T-helper 2 cell treated with Interferon-gamma antibody and Interleukin-4, amounts not matched to agents 100 ng/mL and 5 ng/mL, for 36 hours (primary cell): ENCODE data around the gene IL36B. TPM values are rescaled to one million over a fixed set of nuclear protein-coding genes. Genes with fewer than 3 reads are reported as not detected.

Source experiments
- intact Hi-C: fragments of 100-400 bp; cut with micrococcal nuclease; formaldehyde crosslinking; loops from one replicate; pipeline ENCODE4 v1.15.1; 2023
- total RNA-seq: library from RNA; stranded (reverse); gene quantifications from 2 replicates; pipeline ENCODE4 v1.2.3, GENCODE V29; 2022

The IL36B gene
- total RNA-seq, 1 donor from 2014 or later, result not detected

DNA sequence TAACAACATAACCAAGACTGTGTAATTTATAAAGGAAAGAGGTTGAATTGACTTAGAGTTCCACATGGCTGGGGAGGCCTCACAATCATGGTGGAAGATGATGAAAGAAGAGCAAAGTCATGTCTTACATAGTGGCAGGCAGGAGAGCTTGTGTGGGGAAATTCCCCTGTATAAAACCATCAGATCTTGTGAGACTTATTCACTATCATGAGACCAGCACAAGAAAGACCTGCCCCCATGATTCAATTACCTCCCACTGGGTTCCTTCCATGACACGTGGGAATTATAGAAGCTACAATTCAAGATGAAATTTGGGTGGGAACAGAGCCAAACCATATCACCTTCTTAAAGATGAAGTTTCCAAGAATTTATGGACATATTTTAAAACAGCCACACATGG is 3.9 kb upstream of the IL36B start:
- intact Hi-C loops, result no loop called here

DNA sequence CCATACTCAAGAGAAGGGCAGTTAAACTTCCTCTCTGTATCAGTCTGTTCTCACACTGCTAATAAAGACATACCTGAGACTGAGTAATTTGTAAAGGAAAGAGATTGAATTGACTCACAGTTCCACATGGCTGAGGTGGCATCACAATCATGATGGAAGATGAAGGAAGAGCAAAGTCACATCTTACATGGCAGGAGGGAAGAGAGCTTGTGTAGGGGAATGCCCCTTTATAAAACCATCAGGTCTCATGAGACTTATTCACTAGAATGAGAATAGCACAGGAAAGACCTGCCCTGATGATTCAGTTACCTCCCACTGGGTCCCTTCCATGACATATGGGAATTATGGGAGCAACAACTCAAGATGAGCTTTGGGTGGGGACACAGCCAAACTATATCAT is 1.4 kb upstream of the IL36B start:
- intact Hi-C loops, result no loop called here

DNA sequence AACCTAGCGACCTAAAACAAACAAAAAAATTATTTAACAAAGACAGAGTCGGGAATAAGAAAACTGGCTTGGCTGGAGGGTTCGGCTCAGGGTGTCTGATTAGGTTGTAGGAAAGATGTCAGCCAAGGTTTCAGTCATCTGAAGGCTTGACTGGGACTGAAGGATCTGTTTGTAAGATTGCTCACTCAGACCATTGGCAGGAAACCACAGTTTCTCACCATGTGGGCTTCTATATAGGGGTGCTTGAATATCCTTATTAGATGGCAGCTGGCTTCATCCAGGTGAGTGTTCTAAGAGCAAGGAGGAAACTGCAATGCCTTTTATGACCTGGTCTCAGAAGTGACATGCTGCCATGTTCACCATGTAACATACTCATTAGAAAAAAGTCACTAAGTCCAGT is 999 bp upstream of the IL36B start:
- intact Hi-C loops, result no loop called here

DNA sequence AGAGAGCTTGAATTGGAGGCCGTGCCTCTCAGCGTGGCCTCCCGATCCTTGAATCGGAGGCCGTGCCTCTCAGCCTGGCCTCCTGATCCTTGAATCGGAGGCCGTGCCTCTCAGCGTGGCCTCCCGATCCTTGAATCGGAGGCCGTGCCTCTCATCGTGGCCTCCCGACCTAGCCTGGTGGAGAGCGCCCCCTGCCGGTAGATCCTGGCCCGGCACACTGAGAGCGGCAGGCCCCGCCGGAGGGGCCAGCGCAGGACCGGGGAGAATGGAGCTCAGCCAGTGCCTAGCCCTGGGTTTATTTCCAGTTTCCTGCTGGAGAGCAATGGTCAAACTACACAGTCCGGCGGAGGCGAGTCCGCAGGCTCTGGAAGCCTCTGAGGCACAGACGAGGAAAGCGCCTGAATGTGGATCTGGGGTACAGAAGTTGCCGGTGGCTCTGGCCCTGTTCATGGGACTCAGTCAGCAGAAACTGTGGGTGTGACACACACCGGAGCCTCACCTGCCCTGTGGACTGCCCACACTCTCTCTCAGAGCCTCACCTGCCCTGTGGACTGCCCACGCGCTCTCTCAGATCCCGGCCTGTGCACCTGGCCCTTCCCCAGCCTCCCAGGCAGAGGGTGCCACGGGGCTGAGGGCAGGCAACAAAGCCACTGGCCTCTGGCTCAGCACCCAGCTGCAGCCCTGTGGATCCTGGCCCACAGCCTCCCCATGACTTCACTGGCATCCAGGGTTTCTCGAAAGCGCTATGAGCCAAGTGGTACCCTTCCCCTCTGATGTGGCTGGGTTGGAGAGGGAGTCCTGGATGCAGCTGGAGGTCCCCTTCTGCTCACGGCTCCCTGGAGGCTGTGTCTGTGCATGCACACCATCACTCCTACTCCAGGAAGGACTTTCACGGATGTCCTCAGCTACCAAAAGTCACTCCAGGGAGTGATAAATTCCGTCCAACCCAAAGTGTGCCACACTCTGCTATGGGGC is 1.5 kb downstream of the IL36B start:
- intact Hi-C loops, result no loop called here

DNA sequence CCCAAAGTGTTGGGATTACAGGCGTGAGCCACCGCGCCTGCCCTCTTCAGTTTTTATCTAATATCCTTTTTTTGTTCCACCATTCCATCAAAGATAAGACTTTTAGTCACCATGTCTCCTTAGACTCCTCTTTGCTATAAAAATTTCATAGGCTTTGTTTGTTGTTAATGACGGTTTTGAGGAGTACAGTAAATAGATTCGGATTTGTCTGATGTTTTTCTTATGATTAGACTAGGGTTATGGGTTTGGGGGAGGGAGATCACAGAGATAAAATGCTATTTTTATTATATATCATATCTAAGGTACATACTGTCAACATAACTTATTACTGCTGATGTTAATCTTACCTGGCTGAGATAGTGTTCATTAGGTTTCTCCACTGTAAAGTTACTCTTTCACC is 6.2 kb downstream of the IL36B start:
- intact Hi-C loops, result no loop called here

- intact Hi-C loops, result no loop called here
Observed at GRCh38 chr2:113041871-113042270, 10.8 kb downstream of the IL36B start.

GRCh38 chr2:113039719-113040118 is 12.9 kb downstream of the IL36B start:
- intact Hi-C loops, result no loop called here

- intact Hi-C loops, result no loop called here
Observed at GRCh38 chr2:113039158-113039557, 13.5 kb downstream of the IL36B start.

- intact Hi-C loops, result no loop called here
Observed at GRCh38 chr2:113038291-113038690, 14.4 kb downstream of the IL36B start.

- intact Hi-C loops, result no loop called here
Observed at GRCh38 chr2:113036763-113037162, 15.9 kb downstream of the IL36B start.

GRCh38 chr2:113034016-113034415 is 18.7 kb downstream of the IL36B start:
- intact Hi-C loops, result no loop called here

DNA sequence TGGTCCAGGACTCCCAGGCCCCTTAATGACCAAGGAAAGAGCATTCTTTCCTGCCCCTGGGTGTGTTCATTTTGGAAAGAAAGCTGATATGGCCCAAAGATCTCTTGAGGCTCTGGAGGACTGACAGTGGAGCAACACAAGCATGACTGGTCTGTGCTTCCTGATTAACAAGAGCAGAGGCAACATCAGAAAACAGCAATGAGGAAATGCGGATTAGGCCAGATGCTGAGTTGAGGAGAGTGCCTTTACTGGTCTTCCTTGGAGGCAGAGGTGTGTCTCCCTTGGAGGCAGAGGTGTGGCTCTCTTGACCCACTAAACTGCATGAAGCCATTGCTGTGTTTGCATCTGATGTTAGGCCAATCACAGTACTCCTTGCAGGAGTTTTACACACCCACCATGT is 19.9 kb downstream of the IL36B start:
- intact Hi-C loops, result no loop called here

GRCh38 chr2:113028112-113028511 is 24.6 kb downstream of the IL36B start:
- intact Hi-C loops, result no loop called here

GRCh38 chr2:113027691-113028090 is 25.0 kb downstream of the IL36B start:
- intact Hi-C loops, result no loop called here

DNA sequence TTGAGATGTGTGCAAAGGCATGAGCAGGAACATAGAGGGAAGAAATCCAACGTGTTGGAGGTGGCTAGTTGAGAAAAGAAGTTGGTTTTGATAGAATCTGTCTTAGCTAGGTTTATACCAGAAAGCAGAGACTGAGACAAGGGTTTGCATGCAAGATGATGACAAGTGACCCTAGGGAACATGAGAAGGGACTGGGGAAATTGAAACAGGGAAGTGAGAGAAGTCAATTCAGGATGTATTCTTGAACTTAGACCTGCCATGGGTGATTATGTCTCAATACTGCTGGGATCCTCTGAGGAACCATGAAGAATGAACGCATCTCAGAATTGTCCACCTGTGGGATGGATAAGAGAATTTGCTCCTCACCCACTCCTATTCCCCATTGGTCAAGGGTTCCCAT is 26.9 kb downstream of the IL36B start:
- intact Hi-C loops, result no loop called here

GRCh38 chr2:113024764-113025163 is 27.9 kb downstream of the IL36B start:
- intact Hi-C loops, result no loop called here

DNA sequence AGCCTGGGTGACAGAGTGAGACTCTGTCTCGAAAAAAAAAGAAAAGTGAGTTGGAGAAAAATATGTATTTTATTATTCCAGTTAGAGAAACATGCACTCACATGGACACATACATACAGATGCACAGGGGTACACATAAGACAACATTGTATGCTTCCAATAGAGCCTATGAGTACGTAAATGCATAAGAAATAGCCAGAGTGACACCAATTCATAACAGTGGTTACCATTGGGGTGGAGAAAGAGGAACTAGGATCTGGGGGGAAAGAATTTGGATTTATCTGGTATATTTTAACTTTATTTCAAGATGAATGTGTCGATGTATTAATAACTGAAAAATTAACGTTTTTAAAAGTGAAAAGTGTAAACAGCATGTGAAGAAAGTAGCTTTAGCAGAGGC is 31.4 kb downstream of the IL36B start:
- intact Hi-C loops, result no loop called here

GRCh38 chr2:113018509-113018908 is 34.2 kb downstream of the IL36B start:
- intact Hi-C loops, result no loop called here

GRCh38 chr2:113015655-113016054 is 37.0 kb downstream of the IL36B start:
- intact Hi-C loops, result no loop called here

DNA sequence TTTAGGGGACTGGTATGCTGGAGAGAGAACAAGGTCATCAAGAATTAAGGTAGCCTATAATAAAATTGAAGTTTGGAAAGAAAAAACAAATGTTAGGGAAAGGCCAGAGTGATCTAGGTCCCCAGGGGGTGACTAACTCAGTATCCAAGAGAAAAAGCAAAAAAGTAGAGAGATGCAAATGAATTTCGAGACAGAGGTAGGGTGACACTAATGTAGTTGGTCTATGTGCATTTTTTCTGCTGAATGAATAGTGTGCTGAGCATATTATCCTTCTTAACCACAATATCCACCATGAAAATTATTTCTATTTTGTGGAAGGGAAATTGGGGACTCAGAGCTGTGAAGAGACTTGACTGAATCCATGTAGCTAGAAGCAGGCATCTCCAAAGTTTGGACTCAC is 37.6 kb downstream of the IL36B start:
- intact Hi-C loops, result no loop called here

DNA sequence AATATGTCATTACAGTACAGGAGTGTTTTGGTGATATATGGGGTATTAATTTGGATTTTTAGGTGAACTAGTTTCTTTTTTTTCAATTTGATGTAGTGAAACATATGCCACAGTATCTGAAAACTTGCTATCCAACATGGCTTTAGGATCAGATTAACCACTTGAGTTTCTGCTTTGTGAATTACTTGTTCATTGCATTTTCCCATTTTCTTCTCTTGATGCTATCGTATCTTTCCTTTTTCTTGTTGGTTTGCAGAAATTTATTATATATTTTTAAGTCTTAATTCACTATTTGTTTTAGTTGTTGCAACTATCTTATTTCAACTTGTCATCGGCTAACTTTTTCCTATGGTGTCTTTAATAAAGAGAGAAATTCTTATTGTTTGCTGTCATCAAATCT is 38.6 kb downstream of the IL36B start:
- intact Hi-C loops, result no loop called here

- intact Hi-C loops, result no loop called here
Observed at GRCh38 chr2:113013336-113013661, 39.4 kb downstream of the IL36B start.
